A549 (cell line): ENCODE data around the gene OR1F1.

Experiments used
- CTCF ChIP-seq: fragments of >200 bp; sonication (Bioruptor Twin); formaldehyde crosslinking; IDR thresholded peaks from 3 replicates; pipeline ENCODE4 v1.5.1; 2016
- EP300 ChIP-seq, 2 experiments: fragments of >200 bp; sonication (Bioruptor Twin); formaldehyde crosslinking; IDR thresholded peaks; 2 replicates in 1 of 2; 3 replicates in 1 of 2; pipeline ENCODE4 v1.6.1; 2016 to 2017
- HDAC2 ChIP-seq: fragments of 200-600 bp; sonication (generic); IDR thresholded peaks from 2 replicates; pipeline ENCODE4 v1.6.1; 2016
- HOXA7 ChIP-seq: fragments of 250-450 bp; sonication (Bioruptor Pico); IDR thresholded peaks from 2 replicates; pipeline ENCODE4 v1.5.0; 2020; ENCODE audit warnings: mild to moderate bottlenecking, moderate library complexity
- JUNB ChIP-seq: fragments of >200 bp; sonication (Bioruptor Twin); formaldehyde crosslinking; IDR thresholded peaks from 2 replicates; pipeline ENCODE4 v1.6.1; 2016
- MAX ChIP-seq: IDR thresholded peaks from 2 replicates; pipeline ENCODE4 v1.6.1; 2012
- MAZ ChIP-seq: fragments of 150-350 bp; IDR thresholded peaks from 2 replicates; pipeline ENCODE4 v1.6.1; 2014; ENCODE audit warnings: antibody characterized with exemption, low read depth, low read length, borderline replicate concordance
- NFE2L2 ChIP-seq: fragments of 150-350 bp; conservative IDR thresholded peaks from 2 replicates; pipeline ENCODE4 v1.6.1; 2014; ENCODE audit warnings: low read length
- RNF2 ChIP-seq: fragments of 200-600 bp; sonication (generic); IDR thresholded peaks from 2 replicates; pipeline ENCODE4 v1.6.1; 2016; ENCODE audit warnings: low read depth, mild to moderate bottlenecking, antibody characterized with exemption, moderate library complexity, borderline replicate concordance
- ZC3H11A ChIP-seq: fragments of 450-650 bp; IDR thresholded peaks from 2 replicates; pipeline ENCODE4 v1.6.1; 2014; ENCODE audit warnings: antibody characterized with exemption, mild to moderate bottlenecking
- TF ChIP-seq, protein P1 (sequence below): IDR thresholded peaks from 2 replicates; pipeline ENCODE4 v1.6.1; 2012

- TF ChIP-seq HOXA7 (CRISPR knock-in tag) (no peak), CTCF (no peak), HDAC2 (no peak), MAX (no peak), NFE2L2 (no peak), JUNB (no peak), MAZ (no peak), RNF2 (no peak), EP300 (IDR thresholded peaks at IDR 0.05) (no peak), ZC3H11A (no peak)
- TF ChIP-seq, protein P1, sequence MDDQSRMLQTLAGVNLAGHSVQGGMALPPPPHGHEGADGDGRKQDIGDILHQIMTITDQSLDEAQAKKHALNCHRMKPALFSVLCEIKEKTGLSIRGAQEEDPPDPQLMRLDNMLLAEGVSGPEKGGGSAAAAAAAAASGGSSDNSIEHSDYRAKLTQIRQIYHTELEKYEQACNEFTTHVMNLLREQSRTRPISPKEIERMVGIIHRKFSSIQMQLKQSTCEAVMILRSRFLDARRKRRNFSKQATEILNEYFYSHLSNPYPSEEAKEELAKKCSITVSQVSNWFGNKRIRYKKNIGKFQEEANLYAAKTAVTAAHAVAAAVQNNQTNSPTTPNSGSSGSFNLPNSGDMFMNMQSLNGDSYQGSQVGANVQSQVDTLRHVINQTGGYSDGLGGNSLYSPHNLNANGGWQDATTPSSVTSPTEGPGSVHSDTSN = no peak
Measured at GRCh38 chr16:3149193-3149530, 38.8 kb upstream of the OR1F1 start.
